Neural cell (in vitro differentiated cells): ENCODE measurements around the gene DNAL1.

Experiments used
- EP300 ChIP-seq: fragments of 450-650 bp; conservative IDR thresholded peaks from 2 replicates; pipeline ENCODE4 v1.6.1; 2014; ENCODE audit warnings: antibody characterized with exemption, mild to moderate bottlenecking, moderate library complexity; ENCODE audit not compliant: poor library complexity, severe bottlenecking
- EZH2 ChIP-seq: fragments of 200-600, 300-800 bp; shearing (Covaris generic), sonication (generic); IDR thresholded peaks from 2 replicates; pipeline ENCODE4 v1.6.1; 2014; ENCODE audit warnings: antibody characterized with exemption, low read length, borderline replicate concordance, mild to moderate bottlenecking; ENCODE audit not compliant: insufficient read depth, poor library complexity, severe bottlenecking
- POLR2AphosphoS5 ChIP-seq: IDR thresholded peaks from 2 replicates; pipeline ENCODE4 v1.6.1; 2012
- RAD21 ChIP-seq: fragments of 450-650 bp; conservative IDR thresholded peaks from 2 replicates; pipeline ENCODE4 v1.6.1; 2014; ENCODE audit warnings: antibody characterized with exemption, mild to moderate bottlenecking, moderate library complexity
- TF ChIP-seq, protein P1 (sequence below): fragments of 450-650 bp; IDR thresholded peaks from 2 replicates; pipeline ENCODE4 v1.5.1; 2014; ENCODE audit warnings: antibody characterized with exemption, mild to moderate bottlenecking, moderate library complexity; ENCODE audit not compliant: poor library complexity, severe bottlenecking

DNA sequence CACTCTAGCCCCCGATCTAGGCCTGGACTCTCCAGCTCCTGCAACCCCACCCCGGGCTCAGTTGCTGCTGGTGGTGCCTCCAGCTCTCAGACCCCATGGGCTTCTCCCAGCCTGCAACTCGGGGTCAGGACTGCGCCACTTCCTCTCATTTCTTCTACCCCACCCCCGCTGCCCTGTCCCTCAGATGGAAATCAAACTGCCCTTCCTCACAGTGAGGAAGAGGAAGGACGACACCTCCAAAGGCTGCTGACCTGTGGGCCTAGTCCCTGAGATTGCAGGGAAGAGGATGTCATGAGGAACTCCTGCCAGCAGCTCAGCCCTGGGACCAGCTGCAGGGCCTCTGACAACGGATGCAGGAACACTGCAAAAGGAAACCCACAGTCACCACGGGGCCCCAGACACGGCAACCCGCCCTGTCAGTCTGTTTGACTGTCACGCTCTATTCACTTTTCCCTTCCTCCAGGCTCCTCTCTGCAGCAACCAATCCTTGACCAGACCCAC, 98.7 kb downstream of the DNAL1 start:
- TF ChIP-seq, protein P1, sequence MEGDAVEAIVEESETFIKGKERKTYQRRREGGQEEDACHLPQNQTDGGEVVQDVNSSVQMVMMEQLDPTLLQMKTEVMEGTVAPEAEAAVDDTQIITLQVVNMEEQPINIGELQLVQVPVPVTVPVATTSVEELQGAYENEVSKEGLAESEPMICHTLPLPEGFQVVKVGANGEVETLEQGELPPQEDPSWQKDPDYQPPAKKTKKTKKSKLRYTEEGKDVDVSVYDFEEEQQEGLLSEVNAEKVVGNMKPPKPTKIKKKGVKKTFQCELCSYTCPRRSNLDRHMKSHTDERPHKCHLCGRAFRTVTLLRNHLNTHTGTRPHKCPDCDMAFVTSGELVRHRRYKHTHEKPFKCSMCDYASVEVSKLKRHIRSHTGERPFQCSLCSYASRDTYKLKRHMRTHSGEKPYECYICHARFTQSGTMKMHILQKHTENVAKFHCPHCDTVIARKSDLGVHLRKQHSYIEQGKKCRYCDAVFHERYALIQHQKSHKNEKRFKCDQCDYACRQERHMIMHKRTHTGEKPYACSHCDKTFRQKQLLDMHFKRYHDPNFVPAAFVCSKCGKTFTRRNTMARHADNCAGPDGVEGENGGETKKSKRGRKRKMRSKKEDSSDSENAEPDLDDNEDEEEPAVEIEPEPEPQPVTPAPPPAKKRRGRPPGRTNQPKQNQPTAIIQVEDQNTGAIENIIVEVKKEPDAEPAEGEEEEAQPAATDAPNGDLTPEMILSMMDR, result no peak
- TF ChIP-seq POLR2AphosphoS5, result no peak
- TF ChIP-seq EP300, result no peak
- TF ChIP-seq RAD21, result no peak
- TF ChIP-seq EZH2, result no peak
